BJ (cell line): ENCODE measurements around the gene CAP2. TPM values are rescaled to one million over a fixed set of nuclear protein-coding genes. Genes with fewer than 3 reads are reported as not detected.
"Not testable (repeated sequence)": the region's sequence is repeated elsewhere in the genome, so short reads cannot be mapped to it uniquely, and the experiment has no call there.

ENCODE experiments used
- CTCF ChIA-PET: fragments of 350-600 bp; formaldehyde crosslinking; extraction: SDS; loops from one replicate; lab custom pipeline; 2021; ENCODE audit warnings: antibody characterized with exemption, inconsistent platforms; lab: Yijun Ruan, JAX
- POLR2A ChIA-PET: fragments of 300-600 bp; sonication (Branson Sonifier 250); formaldehyde crosslinking; extraction: SDS; loops from one replicate; lab custom pipeline; 2021; ENCODE audit warnings: antibody characterized with exemption; lab: Charles Lee
- DNase-seq: peaks from one replicate; pipeline ENCODE4 v3.0.0-alpha.2; 2011; ENCODE audit warnings: low read depth
- H3K27me3 ChIP-seq: 2 replicates; pipeline ENCODE4 v1.6.0; 2011; ENCODE audit warnings: low read length; ENCODE audit not compliant: control insufficient read depth, insufficient read depth
- H3K36me3 ChIP-seq: 2 replicates; pipeline ENCODE4 v1.5.1; 2011; ENCODE audit warnings: low read length; ENCODE audit not compliant: control insufficient read depth, insufficient read depth
- H3K4me3 ChIP-seq: 2 replicates; pipeline ENCODE4 v1.5.1; 2011; ENCODE audit warnings: low read depth, mild to moderate bottlenecking, control low read depth, low read length
- polyA plus RNA-seq: library from polyadenylated mRNA; depleted of rRNA; stranded (reverse); fragments of >200 nt; gene quantifications from 2 replicates; pipeline ENCODE4 v1.2.3, GENCODE V29; 2011
- TF ChIP-seq, protein P1 (sequence below): IDR thresholded peaks from 2 replicates; pipeline ENCODE4 v1.5.1; 2011; ENCODE audit warnings: low read depth, mild to moderate bottlenecking, control low read depth, inconsistent platforms, low read length, moderate library complexity; ENCODE audit not compliant: insufficient read depth

CAP2 gene
- polyA plus RNA-seq, 1 experiment = 84.4 TPM

DNA sequence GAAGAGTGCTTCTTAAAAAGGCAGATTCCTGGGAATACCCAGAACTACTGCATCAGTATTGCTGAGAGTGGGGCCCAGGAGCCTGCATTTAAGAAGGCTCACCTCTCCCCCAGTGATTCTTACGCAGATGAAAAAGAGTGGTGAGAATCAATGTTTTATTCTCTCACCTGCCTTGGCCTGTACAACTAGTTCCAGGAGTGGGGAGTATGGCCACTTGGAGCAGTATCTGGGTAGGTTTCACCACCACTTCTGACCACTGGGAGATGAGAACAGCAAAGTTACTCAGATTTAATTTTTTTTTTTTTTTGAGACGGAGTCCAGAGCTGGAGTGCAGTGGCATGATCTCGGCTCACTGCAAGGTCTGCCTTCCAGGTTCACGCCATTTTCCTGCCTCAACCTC is 16.9 kb downstream of the CAP2 start:
- Histone ChIP-seq H3K36me3 (no peaks in the 10 kb centered on the region; the same call in 1 of the 2 replicates), H3K27me3 (no peaks in the 10 kb centered on the region), H3K4me3 (no peak overlapping the region)
- POLR2A ChIA-PET = no interaction called here
- TF ChIP-seq, protein P1, sequence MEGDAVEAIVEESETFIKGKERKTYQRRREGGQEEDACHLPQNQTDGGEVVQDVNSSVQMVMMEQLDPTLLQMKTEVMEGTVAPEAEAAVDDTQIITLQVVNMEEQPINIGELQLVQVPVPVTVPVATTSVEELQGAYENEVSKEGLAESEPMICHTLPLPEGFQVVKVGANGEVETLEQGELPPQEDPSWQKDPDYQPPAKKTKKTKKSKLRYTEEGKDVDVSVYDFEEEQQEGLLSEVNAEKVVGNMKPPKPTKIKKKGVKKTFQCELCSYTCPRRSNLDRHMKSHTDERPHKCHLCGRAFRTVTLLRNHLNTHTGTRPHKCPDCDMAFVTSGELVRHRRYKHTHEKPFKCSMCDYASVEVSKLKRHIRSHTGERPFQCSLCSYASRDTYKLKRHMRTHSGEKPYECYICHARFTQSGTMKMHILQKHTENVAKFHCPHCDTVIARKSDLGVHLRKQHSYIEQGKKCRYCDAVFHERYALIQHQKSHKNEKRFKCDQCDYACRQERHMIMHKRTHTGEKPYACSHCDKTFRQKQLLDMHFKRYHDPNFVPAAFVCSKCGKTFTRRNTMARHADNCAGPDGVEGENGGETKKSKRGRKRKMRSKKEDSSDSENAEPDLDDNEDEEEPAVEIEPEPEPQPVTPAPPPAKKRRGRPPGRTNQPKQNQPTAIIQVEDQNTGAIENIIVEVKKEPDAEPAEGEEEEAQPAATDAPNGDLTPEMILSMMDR = no peak
- CTCF ChIA-PET = no interaction called here
- no peak for DNase-seq

DNA sequence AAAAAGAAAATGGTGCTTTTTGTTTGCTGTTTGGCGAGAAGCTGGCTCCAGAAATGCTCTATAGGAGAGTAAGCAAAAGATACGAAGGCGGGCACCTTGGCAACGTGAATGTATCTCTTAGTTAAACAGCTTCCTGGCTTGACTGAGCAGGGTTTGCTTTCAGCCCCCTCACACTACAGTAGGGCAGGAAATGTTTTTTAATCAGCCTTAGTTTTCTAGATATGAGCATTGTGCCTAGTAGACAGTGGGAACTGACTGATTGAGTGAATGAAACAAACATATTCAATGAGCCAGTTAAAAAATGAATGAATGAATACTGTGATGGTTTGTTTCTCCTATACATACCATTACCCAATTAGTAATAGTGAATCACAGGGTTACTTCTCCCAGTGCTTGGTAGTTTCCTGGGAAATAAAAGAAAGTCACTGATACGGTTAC is 19.9 kb downstream of the CAP2 start:
- Histone ChIP-seq H3K4me3 (no peak overlapping the region), H3K36me3 (no peaks in the 10 kb centered on the region), H3K27me3 (no peaks in the 10 kb centered on the region)
- ChIA-PET CTCF (interaction anchor here (1.5 kb wide), 1 partner anchor 19 kb away, joined by 4 read pairs; the partner anchor contains the start of gene CAP2), POLR2A (interaction anchor here (0.6 kb wide), 1 partner anchor 20 kb away, joined by 9 read pairs; the partner anchor contains the start of gene CAP2)
- TF ChIP-seq, protein P1 = no peak
- no peak for DNase-seq

DNA sequence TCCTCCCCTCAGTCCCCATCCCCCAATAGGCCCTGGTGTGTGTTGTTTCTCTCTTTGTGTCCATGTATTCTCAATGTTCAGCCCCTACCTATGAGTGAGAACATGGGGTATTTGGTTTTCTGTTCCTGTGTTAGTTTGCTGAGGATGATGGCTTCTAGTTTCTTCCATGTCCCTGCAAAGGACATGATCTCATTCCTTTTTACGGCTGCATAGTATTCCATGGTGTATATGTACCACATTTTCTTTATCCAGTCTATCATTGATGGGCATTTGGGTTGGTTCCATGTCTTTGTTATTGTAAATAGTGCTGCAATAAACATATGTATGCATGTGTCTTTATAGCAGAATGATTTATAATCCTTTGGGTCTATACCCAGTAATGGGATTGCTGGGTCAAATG is 21.0 kb downstream of the CAP2 start:
- CTCF ChIA-PET, DNase-seq, POLR2A ChIA-PET, H3K27me3 ChIP-seq, H3K4me3 ChIP-seq, H3K36me3 ChIP-seq: not testable (repeated sequence)

DNA sequence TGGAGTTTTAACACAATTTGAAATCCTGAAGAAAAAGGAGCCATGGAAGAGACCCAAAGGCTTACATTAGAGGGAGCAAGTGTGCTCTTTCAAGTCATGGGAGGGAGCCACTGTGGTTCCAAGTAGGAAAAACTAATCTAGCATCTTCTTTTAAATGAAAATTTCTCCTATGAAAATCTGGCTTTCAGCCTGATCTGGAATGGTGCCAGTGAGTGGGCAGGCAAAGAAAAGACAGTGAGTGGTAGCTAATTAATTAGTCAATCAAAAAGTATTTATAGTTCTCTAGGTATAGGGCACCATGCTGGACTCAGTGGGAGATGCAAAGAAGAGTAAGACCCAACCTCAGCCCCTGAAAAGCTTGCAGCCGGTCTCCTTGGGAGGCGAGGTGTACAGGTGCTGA is 21.9 kb downstream of the CAP2 start:
- Histone ChIP-seq H3K36me3 (no peaks in the 10 kb centered on the region), H3K27me3 (no peaks in the 10 kb centered on the region), H3K4me3 (no peak overlapping the region)
- POLR2A ChIA-PET = no interaction called here
- CTCF ChIA-PET = no interaction called here
- DNase-seq = no peak
- TF ChIP-seq, protein P1 = no peak

DNA sequence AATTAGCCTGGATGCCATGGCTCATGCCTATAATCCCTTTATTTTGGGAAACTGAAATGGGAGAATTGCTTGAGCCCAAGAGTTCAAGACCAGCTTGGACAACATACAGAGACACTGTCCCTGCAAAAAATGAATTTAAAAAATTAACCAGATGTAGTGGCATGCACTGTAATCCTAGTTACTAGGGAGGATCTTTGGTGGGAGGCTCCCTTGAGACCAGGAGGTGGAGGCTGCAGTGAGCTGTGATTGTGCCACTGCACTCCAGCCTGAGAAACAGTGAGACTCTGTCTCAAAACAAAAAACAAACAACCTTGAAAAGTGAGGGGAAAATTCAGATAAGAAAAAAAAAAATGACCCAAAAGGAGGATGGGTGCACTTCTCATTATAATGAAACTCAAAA is 23.4 kb downstream of the CAP2 start:
- no peaks in the 10 kb centered on the region for H3K36me3 ChIP-seq
- CTCF ChIA-PET = no interaction called here
- TF ChIP-seq, protein P1 = no peak
- no peaks in the 10 kb centered on the region for H3K27me3 ChIP-seq
- DNase-seq = no peak
- POLR2A ChIA-PET = no interaction called here
- no peak overlapping the region for H3K4me3 ChIP-seq

DNA sequence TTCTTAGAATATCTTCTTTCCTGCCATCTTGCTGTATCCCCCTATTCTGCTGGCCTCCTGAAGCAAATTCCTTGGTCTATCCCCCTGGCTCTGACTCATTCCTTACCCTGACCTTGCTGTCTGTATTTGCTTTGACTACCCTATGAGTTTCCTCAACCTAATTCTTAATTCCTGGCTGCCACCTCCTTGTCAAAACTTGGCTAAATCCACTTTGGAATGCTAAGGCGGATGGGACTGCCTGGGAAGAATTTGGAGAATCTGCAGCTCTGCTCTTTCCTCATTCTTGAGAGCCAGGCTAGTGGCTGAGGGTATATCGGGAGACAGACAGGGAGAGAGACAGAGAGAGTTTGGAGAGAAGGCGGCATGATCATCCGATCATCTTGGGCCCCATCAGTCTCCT is 24.4 kb downstream of the CAP2 start:
- Histone ChIP-seq H3K36me3 (no peaks in the 10 kb centered on the region), H3K27me3 (no peaks in the 10 kb centered on the region), H3K4me3 (peak overlapping the region; percentile 24)
- ChIA-PET POLR2A (interaction anchor here (1.7 kb wide), 1 partner anchor 37 kb away, joined by 8 read pairs; no protein-coding TSS in a partner anchor), CTCF (no interaction called here)
- TF ChIP-seq, protein P1 = no peak
- DNase-seq = peak; percentile 89
